Measurements from ENCODE around the gene ARRDC2. TPM values are rescaled to one million over a fixed set of nuclear protein-coding genes. Genes with fewer than 3 reads are reported as not detected.

Gene ARRDC2
- total and polyA plus RNA-seq, 10 of the 15 experiments (the other 5 are each of a cell fraction or from before 2014, with no cell fraction given): 0.48 to 10.1 (median 4.8) TPM

DNA sequence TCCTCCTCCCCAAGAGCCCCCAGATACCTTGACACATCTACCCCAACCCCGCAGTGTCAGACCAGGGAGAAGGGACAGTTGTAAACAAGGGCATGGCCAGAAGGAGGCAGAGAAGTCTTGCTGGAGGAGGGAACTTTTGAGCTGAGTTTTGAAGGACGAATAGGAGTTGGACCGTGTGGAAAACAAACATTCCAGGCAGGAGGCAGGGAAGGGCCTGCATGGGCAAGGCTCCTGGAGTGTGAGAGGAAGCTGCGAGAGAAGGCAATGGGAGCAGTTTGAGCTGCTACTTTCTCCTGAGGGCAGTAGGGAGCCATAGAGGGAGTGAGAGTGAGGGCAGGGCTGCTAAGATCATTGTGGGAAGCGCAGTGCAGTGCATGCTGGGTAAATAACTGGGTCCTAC lies 55.5 kb downstream of the ARRDC2 start:
- no TSS peak for BruUV-seq (replicated peaks)
- no peak overlapping the region for H3K27ac ChIP-seq (ENCODE audit: control insufficient read depth, insufficient read depth)
- H2AFZ ChIP-seq (ENCODE audit: control insufficient read depth, low read depth, low read length): no peak overlapping the region
- H3K9ac ChIP-seq (ENCODE audit: control insufficient read depth, insufficient read depth, low read length): no peak overlapping the region
- FAIRE-seq (peak; percentile 80), DNase-seq (ENCODE audit: low read depth, low spot score) (no peak), ATAC-seq (peak; percentile 59)
- intact Hi-C loops (cut with micrococcal nuclease; ENCODE audit: unreplicated experiment) (loop anchor here (2.0 to 5.0 kb wide), 2 partner anchors 34 to 105 kb away; partner anchors contain the start of gene MAST3), in situ Hi-C loops (cut with MboI) (no loop called here)
- no peak overlapping the region for H3K4me2 ChIP-seq (ENCODE audit: control insufficient read depth, insufficient read depth)
- ChIA-PET CTCF (interaction anchor here (0.7 to 2.4 kb wide), 21 partner anchors 8 to 189 kb away, joined by 3 to 21 read pairs (median 4); partner anchors contain the start of genes IL12RB1, MAST3, MPV17L2 and PIK3R2), POLR2A (no interaction called here), RAD21 (ENCODE audit: unreplicated experiment) (interaction anchor here (0.9 to 2.3 kb wide), 7 partner anchors 35 to 142 kb away, joined by 3 to 9 read pairs (median 7); partner anchors contain the start of genes MAST3 and PIK3R2), SMC1A (ENCODE audit: uncharacterized antibody, unreplicated experiment) (interaction anchor here (0.7 to 1.5 kb wide), 7 partner anchors 24 to 189 kb away, joined by 3 to 6 read pairs (median 4); partner anchors contain the start of genes IL12RB1, MAST3 and PIK3R2)
- H3K79me2 ChIP-seq (ENCODE audit: control insufficient read depth, insufficient read depth, low read length): no peaks in the 10 kb centered on the region
- H3K27me3 ChIP-seq (replicated peaks in 1 of 2; ENCODE audit: control insufficient read depth in 2 of 2, insufficient read depth in 2 of 2, low read length in 1 of 2): no peaks in the 10 kb centered on the region
- no peaks in the 10 kb centered on the region for H3K9me3 ChIP-seq (replicated peaks; ENCODE audit: control insufficient read depth, insufficient read depth, low read length)
- H3K36me3 ChIP-seq (ENCODE audit: control insufficient read depth in 2 of 2, insufficient read depth in 2 of 2, low read length in 1 of 2): peaks cover 0 to 2% of the 10 kb centered on the region in 2 experiments; a peak in 2 of 4 replicates
- H3K4me3 ChIP-seq: no peak overlapping the region
- H3K4me1 ChIP-seq (ENCODE audit: control insufficient read depth, insufficient read depth, low read length): no peaks in the 10 kb centered on the region
- 97% methylated on average over 5 of the region's 5 CpGs for WGBS (ENCODE audit: insufficient coverage, insufficient replicate concordance, low lambda C conversion rate, missing lambda C conversion rate)
- no peaks in the 10 kb centered on the region for H4K20me1 ChIP-seq (ENCODE audit: control insufficient read depth, insufficient read depth)
- TF ChIP-seq TARDBP (IDR thresholded peaks at IDR 0.05; ENCODE audit: borderline replicate concordance): no peak
- TF ChIP-seq NR2F1 (conservative IDR thresholded peaks at IDR 0.05): no peak
- no peak for TF ChIP-seq ZSCAN29 (IDR thresholded peaks at IDR 0.05)
- TF ChIP-seq NRF1 (conservative IDR thresholded peaks at IDR 0.05; ENCODE audit: low read depth, low read length): no peak
- no peak for TF ChIP-seq PML (IDR thresholded peaks at IDR 0.05; ENCODE audit: low read length)
- no peak for TF ChIP-seq POLR2AphosphoS2 (IDR thresholded peaks at IDR 0.05; ENCODE audit: low read depth, low read length)
- TF ChIP-seq SREBF2 (IDR thresholded peaks at IDR 0.05; ENCODE audit: low read length): no peak
- TF ChIP-seq EED (IDR thresholded peaks at IDR 0.05; ENCODE audit: low read depth): no peak
- no peak for TF ChIP-seq MTA3 (IDR thresholded peaks at IDR 0.05; ENCODE audit: borderline replicate concordance, low read length)
- no peak for TF ChIP-seq KAT2A (conservative IDR thresholded peaks at IDR 0.05; ENCODE audit: control insufficient read depth, low read depth, low read length)
- TF ChIP-seq ZNF24 (IDR thresholded peaks at IDR 0.05): no peak
- no peak for TF ChIP-seq KDM1A (IDR thresholded peaks at IDR 0.05; ENCODE audit: borderline replicate concordance)
- TF ChIP-seq TCF7 (IDR thresholded peaks at IDR 0.05; ENCODE audit: borderline replicate concordance): no peak
- no peak for TF ChIP-seq PAX8 (IDR thresholded peaks at IDR 0.05)
- TF ChIP-seq PRDM15 (CRISPR knock-in tag; IDR thresholded peaks at IDR 0.05): no peak
- no peak for TF ChIP-seq NFIC (IDR thresholded peaks at IDR 0.05; ENCODE audit: low read depth, low read length)
- TF ChIP-seq JUND (IDR thresholded peaks at IDR 0.05; ENCODE audit: low read depth, low read length): no peak
- TF ChIP-seq CHD4 (IDR thresholded peaks at IDR 0.05): no peak
- no peak for TF ChIP-seq SP1 (IDR thresholded peaks at IDR 0.05; ENCODE audit: low read depth, low read length)
- TF ChIP-seq ZZZ3 (IDR thresholded peaks at IDR 0.05; ENCODE audit: control insufficient read depth, insufficient read length, low read depth): no peak
- TF ChIP-seq, protein P1, sequence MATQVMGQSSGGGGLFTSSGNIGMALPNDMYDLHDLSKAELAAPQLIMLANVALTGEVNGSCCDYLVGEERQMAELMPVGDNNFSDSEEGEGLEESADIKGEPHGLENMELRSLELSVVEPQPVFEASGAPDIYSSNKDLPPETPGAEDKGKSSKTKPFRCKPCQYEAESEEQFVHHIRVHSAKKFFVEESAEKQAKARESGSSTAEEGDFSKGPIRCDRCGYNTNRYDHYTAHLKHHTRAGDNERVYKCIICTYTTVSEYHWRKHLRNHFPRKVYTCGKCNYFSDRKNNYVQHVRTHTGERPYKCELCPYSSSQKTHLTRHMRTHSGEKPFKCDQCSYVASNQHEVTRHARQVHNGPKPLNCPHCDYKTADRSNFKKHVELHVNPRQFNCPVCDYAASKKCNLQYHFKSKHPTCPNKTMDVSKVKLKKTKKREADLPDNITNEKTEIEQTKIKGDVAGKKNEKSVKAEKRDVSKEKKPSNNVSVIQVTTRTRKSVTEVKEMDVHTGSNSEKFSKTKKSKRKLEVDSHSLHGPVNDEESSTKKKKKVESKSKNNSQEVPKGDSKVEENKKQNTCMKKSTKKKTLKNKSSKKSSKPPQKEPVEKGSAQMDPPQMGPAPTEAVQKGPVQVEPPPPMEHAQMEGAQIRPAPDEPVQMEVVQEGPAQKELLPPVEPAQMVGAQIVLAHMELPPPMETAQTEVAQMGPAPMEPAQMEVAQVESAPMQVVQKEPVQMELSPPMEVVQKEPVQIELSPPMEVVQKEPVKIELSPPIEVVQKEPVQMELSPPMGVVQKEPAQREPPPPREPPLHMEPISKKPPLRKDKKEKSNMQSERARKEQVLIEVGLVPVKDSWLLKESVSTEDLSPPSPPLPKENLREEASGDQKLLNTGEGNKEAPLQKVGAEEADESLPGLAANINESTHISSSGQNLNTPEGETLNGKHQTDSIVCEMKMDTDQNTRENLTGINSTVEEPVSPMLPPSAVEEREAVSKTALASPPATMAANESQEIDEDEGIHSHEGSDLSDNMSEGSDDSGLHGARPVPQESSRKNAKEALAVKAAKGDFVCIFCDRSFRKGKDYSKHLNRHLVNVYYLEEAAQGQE (IDR thresholded peaks at IDR 0.05; ENCODE audit: low read depth, low read length): no peak
- TF ChIP-seq SMAD5 (IDR thresholded peaks at IDR 0.05; ENCODE audit: low read depth): no peak

Measured in GM12878 (cell line).